H1 (cell line): Measurements from ENCODE around the gene HOXB5. TPM values are rescaled to one million over a fixed set of nuclear protein-coding genes. Genes with fewer than 3 reads are reported as not detected.
A peak's percentile ranks its signal among the peaks of the same experiment; 100 is the strongest.

Experiments used
- CTCF ChIA-PET: fragments of 300-600 bp; sonication (Branson Sonifier 250); formaldehyde crosslinking; loops from one replicate; lab custom pipeline; 2021; ENCODE audit not compliant: partially characterized antibody; lab: Charles Lee
- POLR2A ChIA-PET: fragments of 300-600 bp; sonication (Branson Sonifier 250); formaldehyde crosslinking; loops from one replicate; lab custom pipeline; 2021; ENCODE audit warnings: inconsistent platforms; ENCODE audit not compliant: partially characterized antibody; lab: Charles Lee
- DNase-seq, 2 experiments: peaks; one replicate each; pipeline versions ENCODE4 v3.0.0 to v3.0.0-alpha.2; 2010 to 2022; ENCODE audit warnings: low spot score in 2 of 2, low read depth in 1 of 2, mixed read lengths in 1 of 2
- FAIRE-seq: peaks from 2 replicates; lab custom pipeline; 2011; peaks lifted over from hg19 to GRCh38; lab: Jason Lieb, UNC
- H2AFZ ChIP-seq: 2 replicates; pipeline ENCODE4 v1.8.1; 2012; ENCODE audit warnings: low read length, inconsistent platforms
- H2AK5ac ChIP-seq: 2 replicates; pipeline ENCODE4 v1.6.1; 2013; ENCODE audit warnings: low read depth, low read length
- H2BK120ac ChIP-seq: replicated peaks from 2 replicates; pipeline ENCODE3; 2013; ENCODE audit warnings: low read depth, low read length, inconsistent platforms
- H2BK12ac ChIP-seq: 2 replicates; pipeline ENCODE4 v1.6.1; 2013; ENCODE audit warnings: low read depth, low read length
- H2BK15ac ChIP-seq: 2 replicates; pipeline ENCODE4 v1.6.1; 2013; ENCODE audit warnings: low read length
- H2BK20ac ChIP-seq: 2 replicates; pipeline ENCODE4 v1.6.1; 2013; ENCODE audit warnings: low read length
- H2BK5ac ChIP-seq: 2 replicates; pipeline ENCODE4 v1.6.1; 2013; ENCODE audit warnings: low read depth, low read length
- H3K14ac ChIP-seq: 2 replicates; pipeline ENCODE4 v1.6.1; 2013; ENCODE audit warnings: inconsistent platforms; ENCODE audit not compliant: insufficient read length
- H3K18ac ChIP-seq: 2 replicates; pipeline ENCODE4 v1.6.1; 2013; ENCODE audit warnings: low read length; ENCODE audit errors: extremely low read depth
- H3K23ac ChIP-seq: 2 replicates; pipeline ENCODE4 v1.6.1; 2013; ENCODE audit warnings: inconsistent platforms; ENCODE audit not compliant: insufficient read length
- H3K23me2 ChIP-seq: 2 replicates; pipeline ENCODE4 v1.6.1; 2013; ENCODE audit warnings: low read depth, low read length
- H3K27ac ChIP-seq: 2 replicates; pipeline ENCODE4 v1.6.1; 2011; ENCODE audit warnings: low read depth, low read length, inconsistent platforms
- H3K27me3 ChIP-seq, 4 experiments: replicated peaks in 1 of 4; 1 replicate in 1 of 4; 2 replicates in 3 of 4; pipeline versions ENCODE4 v1.6.1 to v1.8.1; 2011 to 2013; ENCODE audit warnings: low read length in 3 of 4, mild to moderate bottlenecking in 3 of 4, inconsistent platforms in 2 of 4, mixed read lengths in 2 of 4, moderate library complexity in 1 of 4; ENCODE audit not compliant: control insufficient read depth in 3 of 4, insufficient read depth in 3 of 4; ENCODE audit errors: extremely low read depth in 1 of 4
- H3K36me3 ChIP-seq, 4 experiments: 2 replicates each; pipeline versions ENCODE4 v1.6.1 to v1.8.1; 2011 to 2013; ENCODE audit warnings: mild to moderate bottlenecking in 4 of 4, low read length in 3 of 4, moderate library complexity in 2 of 4, control low read depth in 1 of 4, inconsistent platforms in 1 of 4; ENCODE audit not compliant: insufficient read depth in 4 of 4, control insufficient read depth in 2 of 4
- H3K4ac ChIP-seq: replicated peaks from 2 replicates; pipeline ENCODE3; 2013; ENCODE audit warnings: low read length, low read depth, mixed read lengths, inconsistent platforms; ENCODE audit not compliant: insufficient read length
- H3K4me1 ChIP-seq, 4 experiments: replicated peaks in 1 of 4; 1 replicate in 1 of 4; 2 replicates in 3 of 4; pipeline versions ENCODE4 v1.6.1 to v1.8.1; 2011 to 2013; ENCODE audit warnings: low read length in 3 of 4, inconsistent platforms in 2 of 4, mixed read lengths in 1 of 4; ENCODE audit not compliant: insufficient read depth in 4 of 4, control insufficient read depth in 3 of 4
- H3K4me2 ChIP-seq, 2 experiments: 2 replicates each; pipeline versions ENCODE4 v1.6.1 to v1.8.1; 2011 to 2013; ENCODE audit warnings: low read depth in 2 of 2, low read length in 2 of 2, control low read depth in 1 of 2, inconsistent platforms in 1 of 2, mild to moderate bottlenecking in 1 of 2; ENCODE audit not compliant: insufficient read depth in 1 of 2
- H3K4me3 ChIP-seq, 4 experiments: fragments of 200-600, 300-600 bp in 1 of 4; sonication (generic), shearing (Covaris generic), sonication (Bioruptor Twin) in 1 of 4; 2 replicates each; pipeline versions ENCODE4 v1.5.1 to v1.8.1; 2011 to 2016; ENCODE audit warnings: low read length in 4 of 4, low read depth in 3 of 4, control low read depth in 2 of 4, inconsistent platforms in 2 of 4, mild to moderate bottlenecking in 2 of 4, mixed read lengths in 1 of 4, moderate library complexity in 1 of 4; ENCODE audit not compliant: insufficient read depth in 2 of 4; ENCODE audit errors: extremely low read depth in 1 of 4
- H3K56ac ChIP-seq: replicated peaks from 2 replicates; pipeline ENCODE3; 2013; ENCODE audit warnings: low read depth, mild to moderate bottlenecking, mixed read lengths, low read length, inconsistent platforms; ENCODE audit not compliant: insufficient read length
- H3K79me1 ChIP-seq: 2 replicates; pipeline ENCODE4 v1.6.1; 2013; ENCODE audit warnings: low read depth, low read length, control low read depth
- H3K79me2 ChIP-seq, 2 experiments: 2 replicates each; pipeline versions ENCODE4 v1.6.1 to v1.8.1; 2012 to 2013; ENCODE audit warnings: low read length in 2 of 2, mild to moderate bottlenecking in 2 of 2, inconsistent platforms in 1 of 2; ENCODE audit not compliant: insufficient read depth in 2 of 2, control insufficient read depth in 1 of 2
- H3K9ac ChIP-seq, 4 experiments: replicated peaks in 1 of 4; 1 replicate in 1 of 4; 2 replicates in 3 of 4; pipeline versions ENCODE4 v1.6.1 to v1.8.1; 2011 to 2013; ENCODE audit warnings: low read depth in 3 of 4, low read length in 3 of 4, control low read depth in 2 of 4, mild to moderate bottlenecking in 2 of 4, moderate library complexity in 2 of 4, inconsistent platforms in 1 of 4; ENCODE audit errors: extremely low read depth in 1 of 4
- H3K9me3 ChIP-seq, 2 experiments: 2 replicates each; pipeline versions ENCODE4 v1.6.1 to v1.8.1; 2012 to 2013; ENCODE audit warnings: mild to moderate bottlenecking in 2 of 2, moderate library complexity in 2 of 2, control low read depth in 1 of 2, inconsistent platforms in 1 of 2, low read depth in 1 of 2, low read length in 1 of 2, mixed read lengths in 1 of 2; ENCODE audit not compliant: insufficient read depth in 2 of 2
- H4K20me1 ChIP-seq, 2 experiments: replicated peaks in 1 of 2; 2 replicates each; pipeline versions ENCODE3 to v1.8.1; 2011 to 2013; ENCODE audit warnings: inconsistent platforms in 2 of 2, low read length in 2 of 2, mild to moderate bottlenecking in 1 of 2; ENCODE audit not compliant: insufficient read depth in 2 of 2, control insufficient read depth in 1 of 2
- H4K5ac ChIP-seq: 2 replicates; pipeline ENCODE4 v1.6.1; 2013; ENCODE audit warnings: low read length, low read depth, mixed read lengths, inconsistent platforms; ENCODE audit not compliant: insufficient read length
- H4K8ac ChIP-seq: 2 replicates; pipeline ENCODE4 v1.8.0; 2013; ENCODE audit warnings: mild to moderate bottlenecking, moderate library complexity, low read length, inconsistent platforms; ENCODE audit not compliant: insufficient read depth; ENCODE audit errors: extremely low read depth
- H4K91ac ChIP-seq: replicated peaks from 2 replicates; pipeline ENCODE3; 2013; ENCODE audit warnings: low read length, mixed read lengths, inconsistent platforms; ENCODE audit not compliant: insufficient read length
- CBX8 ChIP-seq: fragments of 300-800, 300-1000 bp; sonication (generic); IDR thresholded peaks from 2 replicates; pipeline ENCODE4 v1.7.1; 2016; ENCODE audit warnings: low read depth, low read length, borderline replicate concordance
- CHD1 ChIP-seq: IDR thresholded peaks from 2 replicates; pipeline ENCODE4 v1.6.1; 2012; ENCODE audit warnings: low read depth, low read length, improper control_type of control experiment
- CREB1 ChIP-seq: IDR thresholded peaks from 2 replicates; pipeline ENCODE4 v1.6.1; 2012; ENCODE audit warnings: inconsistent platforms
- EGR1 ChIP-seq: IDR thresholded peaks from 2 replicates; pipeline ENCODE4 v1.6.1; 2011; ENCODE audit warnings: low read depth, low read length, borderline replicate concordance
- EZH2 ChIP-seq: fragments of 200-600 bp; sonication (generic); IDR thresholded peaks from 2 replicates; pipeline ENCODE4 v1.7.1; 2012; ENCODE audit warnings: low read depth, mild to moderate bottlenecking, moderate library complexity, low read length, inconsistent platforms; ENCODE audit not compliant: severe bottlenecking
- KDM4A ChIP-seq: IDR thresholded peaks from one replicate; pipeline ENCODE4 v1.7.1; 2012; ENCODE audit warnings: low read depth, mild to moderate bottlenecking, moderate library complexity, low read length, inconsistent platforms; ENCODE audit not compliant: severe bottlenecking
- NANOG ChIP-seq: IDR thresholded peaks from 2 replicates; pipeline ENCODE4 v1.6.1; 2011; ENCODE audit warnings: low read length, low read depth, mild to moderate bottlenecking, inconsistent platforms; ENCODE audit not compliant: insufficient read depth, poor library complexity, severe bottlenecking
- SUZ12 ChIP-seq: fragments of 200-600 bp; sonication (generic); IDR thresholded peaks from 2 replicates; pipeline ENCODE4 v1.6.1; 2012; ENCODE audit warnings: mild to moderate bottlenecking, inconsistent platforms, low read length, moderate library complexity, mixed read lengths
- TCF12 ChIP-seq: IDR thresholded peaks from 2 replicates; pipeline ENCODE4 v1.6.1; 2011; ENCODE audit warnings: low read depth, mild to moderate bottlenecking, low read length
- WGBS, 2 experiments: shearing (Covaris generic) in 1 of 2; methylation state at CpG; one replicate each; pipeline versions ENCODE4 v1.1.6 to v1.1.7; 2013 to 2015; ENCODE audit warnings: low lambda C conversion rate in 2 of 2, mixed read lengths in 2 of 2, inconsistent platforms in 1 of 2, low coverage in 1 of 2, missing lambda C conversion rate in 1 of 2; ENCODE audit not compliant: insufficient replicate concordance in 2 of 2, insufficient coverage in 1 of 2, insufficient read length in 1 of 2; ENCODE audit errors: extremely low coverage in 1 of 2, missing lambda C conversion rate in 1 of 2; 5-methylcytosine and 5-hydroxymethylcytosine counted together
- polyA plus RNA-seq, 7 experiments: library from polyadenylated mRNA; depleted of rRNA in 3 of 7; stranded (reverse) in 5 of 7; unstranded in 2 of 7; fragments of >200 nt in 5 of 7; fragments of 200-250 nt in 2 of 7; gene quantifications; 1 replicate in 5 of 7; 2 replicates in 1 of 7; 4 replicates in 1 of 7; pipeline versions ENCODE4 v1.2.1 to v1.2.3, GENCODE V29; 2011 to 2013; ENCODE audit warnings: missing spikeins in 2 of 7, mixed read lengths in 2 of 7
- total RNA-seq: library from RNA; stranded (reverse); fragmentation: NEBNext Ultra II Directional; extraction: Animal tissue kit (Norgen Biotek cat#: 25700); gene quantifications from 2 replicates; pipeline ENCODE4 v1.2.1, GENCODE V29; 2021
- TF ChIP-seq, protein P1 (sequence below): IDR thresholded peaks from 2 replicates; pipeline ENCODE4 v1.6.1; 2011; ENCODE audit warnings: low read depth, mild to moderate bottlenecking, low read length; ENCODE audit not compliant: insufficient read depth

Gene HOXB5
- total and polyA plus RNA-seq, 2 of the 8 experiments (the other 6 are each of a cell fraction or from before 2014, with no cell fraction given) = not detected

DNA sequence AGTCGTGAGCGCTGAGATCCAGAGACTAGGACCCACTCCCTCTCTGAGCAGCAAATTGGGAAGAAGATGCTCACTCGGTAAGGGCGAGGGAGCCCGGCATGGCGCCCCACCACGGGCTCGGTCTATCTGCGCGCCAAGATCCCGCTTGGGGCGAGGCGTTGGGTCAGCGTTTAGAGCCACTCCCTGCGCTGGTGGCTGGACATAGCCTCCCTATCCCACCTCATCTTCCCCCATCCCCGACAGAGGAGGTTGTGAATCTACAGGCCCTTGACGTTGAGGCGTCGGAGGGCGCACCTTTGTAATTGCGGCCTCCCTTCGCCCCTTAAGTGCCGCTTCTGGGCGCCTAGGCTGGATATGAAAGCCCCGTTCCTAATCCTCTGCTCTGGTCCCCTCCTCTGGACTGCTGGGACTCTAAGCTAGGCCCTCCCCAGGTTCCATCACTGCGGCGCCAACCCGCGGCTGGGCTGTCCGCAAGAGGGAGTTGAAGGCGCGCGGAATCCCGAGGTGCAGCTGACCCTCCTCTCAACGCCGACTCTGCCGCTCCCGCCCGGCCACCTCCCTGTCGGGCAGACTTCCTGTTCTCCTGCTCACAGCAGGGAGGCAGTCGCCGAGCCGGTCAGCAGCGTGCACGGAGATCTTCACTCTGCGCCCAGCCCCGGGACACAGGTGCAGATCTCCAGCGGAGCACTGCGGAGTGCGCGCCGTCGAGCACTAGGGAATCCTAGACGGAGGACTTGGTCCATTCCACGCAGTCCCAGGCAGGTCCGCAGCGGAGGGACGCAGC, 48.7 kb upstream of the HOXB5 start:
- no peak overlapping the region for H3K27ac ChIP-seq
- no peaks in the 10 kb centered on the region for H3K79me1 ChIP-seq
- H4K20me1 ChIP-seq = peaks cover 6 to 26% of the 10 kb centered on the region in 2 experiments
- peak in 1 of 2 experiments; percentile 79 for DNase-seq
- ChIA-PET POLR2A (no interaction called here), CTCF (interaction anchor here (0.6 to 3.4 kb wide), 10 partner anchors 13 to 237 kb away, joined by 3 to 15 read pairs (median 3); no protein-coding TSS in a partner anchor)
- peaks cover 3% of the 10 kb centered on the region; the same call in 1 of the 2 replicates for H3K23me2 ChIP-seq
- peak overlapping the region; percentile 7 to 37; a peak in 3 of 4 replicates for H3K4me2 ChIP-seq
- H3K18ac ChIP-seq = no peak overlapping the region; the same call in 1 of the 2 replicates
- no peak overlapping the region for H2AK5ac ChIP-seq
- no peak overlapping the region for H3K4me3 ChIP-seq
- no peak overlapping the region for H4K91ac ChIP-seq
- H3K14ac ChIP-seq = no peak overlapping the region
- no peak overlapping the region for H3K4ac ChIP-seq
- no peak overlapping the region for H3K56ac ChIP-seq
- no peak overlapping the region for H4K5ac ChIP-seq
- H2BK12ac ChIP-seq = peak overlapping the region; percentile 60; the same call in 1 of the 2 replicates
- FAIRE-seq = no peak
- H2BK5ac ChIP-seq = no peak overlapping the region
- no peak overlapping the region for H2BK120ac ChIP-seq
- no peaks in the 10 kb centered on the region for H3K79me2 ChIP-seq
- H3K27me3 ChIP-seq = peaks cover 98 to 100% (median 100%) of the 10 kb centered on the region in 4 experiments
- H3K23ac ChIP-seq = no peak overlapping the region
- H2BK20ac ChIP-seq = no peak overlapping the region
- H3K9me3 ChIP-seq = no peaks in the 10 kb centered on the region
- H4K8ac ChIP-seq = peak overlapping the region; percentile 85
- H2BK15ac ChIP-seq = no peak overlapping the region
- no peak overlapping the region for H2AFZ ChIP-seq
- H3K36me3 ChIP-seq = peaks cover 0 to 10% (median 0%) of the 10 kb centered on the region in 4 experiments; a peak in 1 of 8 replicates
- peaks cover 0 to 10% (median 9%) of the 10 kb centered on the region in 4 experiments; a peak in 5 of 7 replicates for H3K4me1 ChIP-seq
- H3K9ac ChIP-seq = no peak overlapping the region
- 5% methylated on average over 51 of the region's 58 CpGs; no CpG with 5 or more reads in 1 of the 2 experiments for WGBS, 2 experiments
- no peak for TF ChIP-seq CREB1
- TF ChIP-seq SUZ12 = peak; percentile 95
- 0 out of 2 replicates have a peak, but pooled peaks have one; percentile 34 for TF ChIP-seq CBX8
- no peak for TF ChIP-seq EGR1
- TF ChIP-seq TCF12 = 0 out of 2 replicates have a peak, but pooled peaks have one; percentile 43
- no peak for TF ChIP-seq KDM4A
- TF ChIP-seq CHD1 = no peak
- peak; percentile 96 for TF ChIP-seq EZH2
- TF ChIP-seq, protein P1, sequence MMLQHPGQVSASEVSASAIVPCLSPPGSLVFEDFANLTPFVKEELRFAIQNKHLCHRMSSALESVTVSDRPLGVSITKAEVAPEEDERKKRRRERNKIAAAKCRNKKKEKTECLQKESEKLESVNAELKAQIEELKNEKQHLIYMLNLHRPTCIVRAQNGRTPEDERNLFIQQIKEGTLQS = no peak
- TF ChIP-seq NANOG = no peak
